A673 (cell line): ENCODE data around the gene ARHGAP22. TPM values are rescaled to one million over a fixed set of nuclear protein-coding genes. Genes with fewer than 3 reads are reported as not detected.

Source experiments
- BruUV-seq: library from RNA; stranded (reverse); fragments of 400-500 nt; replicated peaks from 2 replicates; lab custom pipeline; 2021; lab: Mats Ljungman, UMichigan
- CTCF ChIA-PET: fragments of 300-600 bp; sonication (Branson Sonifier 250); formaldehyde crosslinking; loops from one replicate; lab custom pipeline; 2022; ENCODE audit warnings: antibody characterized with exemption; lab: Charles Lee
- POLR2A ChIA-PET: fragments of 300-600 bp; sonication (Branson Sonifier 250); formaldehyde crosslinking; loops from one replicate; lab custom pipeline; 2022; ENCODE audit warnings: antibody characterized with exemption; ENCODE audit not compliant: low non-redundant PET; lab: Charles Lee
- DNase-seq: peaks from one replicate; pipeline ENCODE4 v3.0.0-alpha.2; 2015; ENCODE audit warnings: low spot score
- H3K27ac ChIP-seq: fragments of 200-600 bp; sonication (generic); 2 replicates; pipeline ENCODE4 v1.5.1; 2016; ENCODE audit warnings: mixed run types, low read depth, mild to moderate bottlenecking, mixed read lengths, antibody characterized with exemption, low read length; ENCODE audit not compliant: poor library complexity, severe bottlenecking
- H3K27me3 ChIP-seq: fragments of 200-600 bp; sonication (generic); replicated peaks from 2 replicates; pipeline ENCODE4 v1.6.1; 2017; ENCODE audit warnings: mixed run types, low read depth, mild to moderate bottlenecking, mixed read lengths, antibody characterized with exemption, low read length; ENCODE audit not compliant: insufficient read depth, poor library complexity
- H3K36me3 ChIP-seq: fragments of 200-600 bp; sonication (generic); 2 replicates; pipeline ENCODE4 v1.6.1; 2016; ENCODE audit warnings: mixed run types, mild to moderate bottlenecking, mixed read lengths, antibody characterized with exemption, low read length; ENCODE audit not compliant: insufficient read depth, poor library complexity, severe bottlenecking
- H3K4me1 ChIP-seq: fragments of 200-600 bp; sonication (generic); 2 replicates; pipeline ENCODE4 v1.6.1; 2017; ENCODE audit warnings: mixed run types, mild to moderate bottlenecking, mixed read lengths, antibody characterized with exemption, low read length; ENCODE audit not compliant: insufficient read depth, poor library complexity, severe bottlenecking
- H3K4me3 ChIP-seq: fragments of 200-600 bp; sonication (generic); 2 replicates; pipeline ENCODE4 v1.5.1; 2016; ENCODE audit warnings: low read depth, mixed run types, mild to moderate bottlenecking, mixed read lengths, low read length; ENCODE audit not compliant: poor library complexity, severe bottlenecking
- H3K9me3 ChIP-seq: fragments of 200-600 bp; sonication (generic); 2 replicates; pipeline ENCODE4 v1.6.1; 2016; ENCODE audit warnings: mixed run types, low read depth, mild to moderate bottlenecking, mixed read lengths, antibody characterized with exemption, low read length; ENCODE audit not compliant: poor library complexity, severe bottlenecking
- EZH2 ChIP-seq: fragments of 200-600 bp; sonication (generic); IDR thresholded peaks from 2 replicates; pipeline ENCODE4 v1.6.1; 2017; ENCODE audit warnings: borderline replicate concordance, low read depth, mild to moderate bottlenecking, mixed read lengths, antibody characterized with exemption, low read length; ENCODE audit not compliant: poor library complexity, severe bottlenecking
- intact Hi-C: fragments of 100-400 bp; cut with micrococcal nuclease; formaldehyde crosslinking; loops from one replicate; pipeline ENCODE4 v1.10.0; 2022; ENCODE audit not compliant: unreplicated experiment
- total RNA-seq: library from RNA; stranded (reverse); gene quantifications from 2 replicates; pipeline ENCODE4 v1.2.3, GENCODE V29; 2021
- TF ChIP-seq, protein P1 (sequence below): fragments of 300-800, 200-600 bp; sonication (generic); conservative IDR thresholded peaks from 2 replicates; pipeline ENCODE4 v1.5.1; 2017; ENCODE audit warnings: low read depth, mild to moderate bottlenecking, antibody characterized with exemption, low read length, moderate library complexity, mixed read lengths

Gene ARHGAP22
- total RNA-seq, 1 experiment from 2014 or later, result 0.47 TPM

DNA sequence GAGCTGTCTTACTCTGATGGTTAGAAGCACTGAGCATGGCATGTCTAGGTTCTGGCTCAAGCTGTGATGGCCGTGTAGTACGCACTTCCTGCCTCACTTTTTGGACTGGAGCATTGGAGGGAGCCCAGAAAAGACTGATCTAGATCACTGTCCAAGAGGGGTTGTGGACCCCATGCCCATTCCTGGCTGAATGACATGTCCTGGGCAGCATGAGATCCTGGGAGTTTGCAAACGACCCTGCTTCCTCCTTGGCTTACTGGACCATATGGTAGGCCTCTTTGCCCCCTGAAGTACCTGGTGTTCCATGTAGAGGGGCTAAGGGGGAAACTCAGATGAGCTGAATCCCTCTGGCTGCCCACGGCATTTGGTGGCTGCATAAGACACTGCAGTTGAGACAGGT, 36.7 kb downstream of the ARHGAP22 start:
- CTCF ChIA-PET, result no interaction called here
- POLR2A ChIA-PET, result no interaction called here
- no peak overlapping the region for H3K4me3 ChIP-seq
- no peaks in the 10 kb centered on the region for H3K27me3 ChIP-seq
- H3K4me1 ChIP-seq, result no peaks in the 10 kb centered on the region
- no peak overlapping the region for H3K27ac ChIP-seq
- no peak for DNase-seq
- no peaks in the 10 kb centered on the region for H3K9me3 ChIP-seq
- TF ChIP-seq EZH2, result no peak
- TF ChIP-seq, protein P1, sequence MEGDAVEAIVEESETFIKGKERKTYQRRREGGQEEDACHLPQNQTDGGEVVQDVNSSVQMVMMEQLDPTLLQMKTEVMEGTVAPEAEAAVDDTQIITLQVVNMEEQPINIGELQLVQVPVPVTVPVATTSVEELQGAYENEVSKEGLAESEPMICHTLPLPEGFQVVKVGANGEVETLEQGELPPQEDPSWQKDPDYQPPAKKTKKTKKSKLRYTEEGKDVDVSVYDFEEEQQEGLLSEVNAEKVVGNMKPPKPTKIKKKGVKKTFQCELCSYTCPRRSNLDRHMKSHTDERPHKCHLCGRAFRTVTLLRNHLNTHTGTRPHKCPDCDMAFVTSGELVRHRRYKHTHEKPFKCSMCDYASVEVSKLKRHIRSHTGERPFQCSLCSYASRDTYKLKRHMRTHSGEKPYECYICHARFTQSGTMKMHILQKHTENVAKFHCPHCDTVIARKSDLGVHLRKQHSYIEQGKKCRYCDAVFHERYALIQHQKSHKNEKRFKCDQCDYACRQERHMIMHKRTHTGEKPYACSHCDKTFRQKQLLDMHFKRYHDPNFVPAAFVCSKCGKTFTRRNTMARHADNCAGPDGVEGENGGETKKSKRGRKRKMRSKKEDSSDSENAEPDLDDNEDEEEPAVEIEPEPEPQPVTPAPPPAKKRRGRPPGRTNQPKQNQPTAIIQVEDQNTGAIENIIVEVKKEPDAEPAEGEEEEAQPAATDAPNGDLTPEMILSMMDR, result no peak
- no peaks in the 10 kb centered on the region for H3K36me3 ChIP-seq
- no TSS peak for BruUV-seq
- intact Hi-C loops, result loop anchor here (5.0 kb wide), 1 partner anchor 89 kb away; no protein-coding TSS in a partner anchor

DNA sequence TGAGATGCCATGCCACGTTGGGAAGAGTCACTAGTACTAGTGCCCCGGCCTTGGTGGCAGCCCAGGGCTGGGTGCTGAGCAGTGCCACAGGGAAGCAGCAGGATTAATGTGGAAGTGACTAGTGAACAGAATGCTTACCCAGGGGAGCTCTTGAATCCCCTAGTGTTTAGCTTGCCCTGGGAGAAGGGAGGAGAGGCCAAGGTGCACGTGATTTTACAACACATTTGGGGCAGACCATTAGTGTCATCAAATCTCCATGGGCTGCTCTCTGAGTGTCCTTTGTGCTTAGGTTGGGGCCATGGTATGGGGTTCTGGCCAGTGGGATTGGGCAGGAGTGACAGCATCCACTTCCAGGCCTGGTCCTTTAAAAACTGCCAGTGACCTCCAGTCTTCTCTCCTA, 37.5 kb downstream of the ARHGAP22 start:
- no peaks in the 10 kb centered on the region for H3K36me3 ChIP-seq
- no peak for DNase-seq
- no peaks in the 10 kb centered on the region for H3K27me3 ChIP-seq
- no peaks in the 10 kb centered on the region for H3K9me3 ChIP-seq
- ChIA-PET POLR2A (no interaction called here), CTCF (no interaction called here)
- no peak overlapping the region for H3K4me3 ChIP-seq
- H3K27ac ChIP-seq, result no peak overlapping the region
- intact Hi-C loops, result loop anchor here (5.0 kb wide), 1 partner anchor 90 kb away; no protein-coding TSS in a partner anchor
- no TSS peak for BruUV-seq
- TF ChIP-seq EZH2, result no peak
- TF ChIP-seq, protein P1, result no peak
- no peaks in the 10 kb centered on the region for H3K4me1 ChIP-seq

DNA sequence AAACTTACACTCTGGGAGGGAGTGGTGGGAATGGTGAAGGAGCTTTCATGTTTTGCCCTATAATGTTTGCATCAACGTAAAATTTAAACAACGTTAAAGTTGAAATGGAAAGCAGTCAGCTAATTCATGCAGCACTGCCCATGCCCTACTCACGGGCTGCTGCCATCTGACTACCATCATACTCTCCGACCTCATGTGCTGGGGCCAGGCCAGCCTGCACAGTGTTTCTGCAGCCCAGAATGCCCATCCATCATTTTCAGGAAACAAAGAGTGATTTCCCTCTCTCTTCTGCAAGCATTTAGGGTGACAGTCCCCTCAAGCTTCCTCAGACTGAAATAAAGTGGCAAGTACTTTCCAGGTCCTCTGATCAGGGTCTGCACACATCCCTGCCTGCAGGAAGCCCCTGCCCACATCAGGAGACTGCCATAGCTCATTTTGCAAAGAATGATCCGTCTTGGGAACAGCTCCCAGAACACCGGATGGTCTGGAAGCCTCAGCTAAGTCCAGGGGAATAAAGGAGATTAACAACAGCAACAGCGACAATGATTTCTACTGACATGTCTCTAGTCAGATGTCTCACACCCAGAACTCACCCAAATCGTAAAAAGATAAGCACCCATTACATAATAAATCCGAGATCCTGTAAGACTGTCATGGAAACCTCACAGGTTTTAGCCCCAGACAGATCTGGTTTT, 40.3 kb downstream of the ARHGAP22 start:
- peaks cover 4% of the 10 kb centered on the region for H3K27me3 ChIP-seq
- no peaks in the 10 kb centered on the region for H3K36me3 ChIP-seq
- H3K9me3 ChIP-seq, result no peaks in the 10 kb centered on the region
- H3K27ac ChIP-seq, result no peak overlapping the region
- no peak for TF ChIP-seq EZH2
- TF ChIP-seq, protein P1, result no peak
- no peak overlapping the region for H3K4me3 ChIP-seq
- ChIA-PET POLR2A (no interaction called here), CTCF (no interaction called here)
- DNase-seq, result no peak
- no TSS peak for BruUV-seq
- intact Hi-C loops, result loop anchor here (5.0 kb wide), 1 partner anchor 93 kb away; no protein-coding TSS in a partner anchor
- H3K4me1 ChIP-seq, result no peaks in the 10 kb centered on the region
